ENCODE results near the gene HOXB8.

- no peak for TF ChIP-seq POLR2AphosphoS5 (IDR thresholded peaks at IDR 0.05; ENCODE audit: borderline replicate concordance, low read depth, low read length)
- no peak for TF ChIP-seq EZH2 (IDR thresholded peaks at IDR 0.05)
- TF ChIP-seq FOXP2 (optimal IDR thresholded peaks at IDR 0.05; ENCODE audit: control extremely low read depth, extremely low read length, insufficient read depth): no peak
Measured at GRCh38 chr17:48647963-48648245, 32.8 kb upstream of the HOXB8 start.
